HFFc6 (cell line): ENCODE data around the gene MKNK2. TPM values are rescaled to one million over a fixed set of nuclear protein-coding genes. Genes with fewer than 3 reads are reported as not detected.
A peak's percentile ranks its signal among the peaks of the same experiment; 100 is the strongest.

Experiments used
- DNase-seq: peaks from one replicate; pipeline ENCODE4 v3.0.0-alpha.2; 2018
- H3K27ac Mint-ChIP-seq: 2 replicates; pipeline ENCODE4 v1.8.0; 2020; ENCODE audit warnings: mild to moderate bottlenecking, mixed read lengths
- H3K27me3 Mint-ChIP-seq: 2 replicates; pipeline ENCODE4 v1.8.0; 2021; ENCODE audit warnings: mild to moderate bottlenecking, moderate library complexity, mixed read lengths; ENCODE audit not compliant: insufficient read depth
- H3K36me3 Mint-ChIP-seq: 2 replicates; pipeline ENCODE4 v1.8.0; 2021; ENCODE audit warnings: low read depth, mixed read lengths
- H3K4me1 Mint-ChIP-seq: 2 replicates; pipeline ENCODE4 v1.8.0; 2020; ENCODE audit warnings: low read depth, mixed read lengths
- H3K4me3 Mint-ChIP-seq: 2 replicates; pipeline ENCODE4 v1.8.0; 2020; ENCODE audit warnings: mild to moderate bottlenecking, moderate library complexity, mixed read lengths
- H3K9me3 Mint-ChIP-seq: 2 replicates; pipeline ENCODE4 v1.8.0; 2020; ENCODE audit warnings: mild to moderate bottlenecking, mixed read lengths
- total RNA-seq, 6 experiments: library from RNA; stranded (reverse); fragmentation: NEBNext Ultra II Directional; extraction: Animal tissue kit (Norgen Biotek cat#: 25700); gene quantifications; 2 replicates in 1 of 6; 3 replicates in 5 of 6; pipeline ENCODE4 v1.2.3, GENCODE V29; 2021
- TF ChIP-seq, protein P1 (sequence below): fragments of 200-600 bp; sonication (generic); IDR thresholded peaks from 2 replicates; pipeline ENCODE4 v1.5.0; 2021; ENCODE audit warnings: antibody characterized with exemption, mild to moderate bottlenecking

MKNK2 gene
- total RNA-seq, 6 experiments from 2014 or later, result 61.5 to 82.9 (median 65.2) TPM

DNA sequence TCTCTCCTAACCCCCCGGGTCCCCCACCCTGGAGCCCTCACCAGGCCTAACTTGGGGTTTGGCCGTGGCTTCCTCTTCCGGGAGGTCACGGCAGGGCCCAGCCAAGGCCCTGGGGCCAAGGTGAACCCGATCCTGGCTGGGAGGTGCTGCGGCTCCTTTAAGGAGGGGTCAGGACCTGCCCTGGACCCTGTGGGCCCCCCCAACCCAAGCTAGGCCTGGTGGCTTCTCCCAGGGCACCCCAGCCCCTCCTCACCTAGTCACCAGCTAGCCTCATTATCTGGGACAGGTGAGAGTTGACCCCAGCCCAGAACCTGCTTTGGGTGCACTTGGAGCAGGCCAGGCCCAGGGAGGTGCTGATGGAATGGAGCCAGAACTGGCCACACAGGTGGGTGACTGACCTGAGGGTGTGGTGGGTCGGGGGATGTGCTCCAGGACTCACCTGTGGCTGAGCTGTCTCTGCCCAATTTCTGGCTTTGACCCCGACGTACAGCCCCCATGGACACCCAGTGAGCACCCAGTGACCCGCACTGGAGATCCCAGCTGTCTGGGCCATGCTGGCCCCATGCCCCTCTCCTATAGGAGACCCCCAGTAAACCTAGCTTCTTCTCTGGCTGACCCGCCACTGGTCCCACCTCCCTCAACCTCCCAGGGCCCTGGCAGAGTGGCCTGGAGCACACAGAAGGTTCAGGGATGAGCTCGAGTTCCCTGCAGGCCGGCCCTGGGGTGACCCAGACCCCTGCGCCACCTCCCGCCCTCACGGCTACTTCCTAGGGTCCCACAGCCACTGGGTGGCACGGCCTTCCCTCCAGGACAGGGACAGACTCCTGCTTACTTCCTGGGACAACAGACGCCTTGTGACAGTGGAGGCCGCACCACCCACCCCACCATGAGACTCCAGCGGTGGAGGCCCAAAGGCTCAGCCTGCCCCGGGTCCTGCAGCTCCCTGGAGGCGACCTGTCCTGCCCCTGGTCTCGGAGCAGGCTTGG, 6.7 kb upstream of the MKNK2 start:
- peak overlapping the region; percentile 99; the same call in 1 of the 2 replicates for H3K27ac Mint-ChIP-seq

DNA sequence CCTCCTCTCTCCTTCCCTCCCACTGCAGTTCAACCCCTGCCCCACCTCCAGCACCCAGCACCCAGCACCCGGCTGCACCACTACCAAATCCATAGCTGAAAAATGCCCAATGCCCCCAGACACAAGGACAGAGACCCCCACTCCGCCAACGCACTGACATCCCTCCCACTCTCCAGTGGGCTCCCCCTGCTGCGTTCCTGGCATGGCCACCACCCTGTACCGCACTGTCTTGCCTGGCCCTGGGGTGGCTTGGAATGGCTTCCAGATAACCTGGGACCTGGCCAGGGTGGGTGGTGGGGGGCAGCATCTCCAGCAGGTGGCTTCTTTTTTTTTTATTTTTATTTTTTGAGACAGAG, 5.8 kb upstream of the MKNK2 start:
- Mint-ChIP-seq H3K27ac (peak overlapping the region; percentile 54), H3K27me3 (peaks cover 1% of the 10 kb centered on the region), H3K4me3 (no peak overlapping the region), H3K4me1 (peaks cover 28% of the 10 kb centered on the region), H3K9me3 (no peaks in the 10 kb centered on the region), H3K36me3 (no peaks in the 10 kb centered on the region)
- TF ChIP-seq, protein P1, sequence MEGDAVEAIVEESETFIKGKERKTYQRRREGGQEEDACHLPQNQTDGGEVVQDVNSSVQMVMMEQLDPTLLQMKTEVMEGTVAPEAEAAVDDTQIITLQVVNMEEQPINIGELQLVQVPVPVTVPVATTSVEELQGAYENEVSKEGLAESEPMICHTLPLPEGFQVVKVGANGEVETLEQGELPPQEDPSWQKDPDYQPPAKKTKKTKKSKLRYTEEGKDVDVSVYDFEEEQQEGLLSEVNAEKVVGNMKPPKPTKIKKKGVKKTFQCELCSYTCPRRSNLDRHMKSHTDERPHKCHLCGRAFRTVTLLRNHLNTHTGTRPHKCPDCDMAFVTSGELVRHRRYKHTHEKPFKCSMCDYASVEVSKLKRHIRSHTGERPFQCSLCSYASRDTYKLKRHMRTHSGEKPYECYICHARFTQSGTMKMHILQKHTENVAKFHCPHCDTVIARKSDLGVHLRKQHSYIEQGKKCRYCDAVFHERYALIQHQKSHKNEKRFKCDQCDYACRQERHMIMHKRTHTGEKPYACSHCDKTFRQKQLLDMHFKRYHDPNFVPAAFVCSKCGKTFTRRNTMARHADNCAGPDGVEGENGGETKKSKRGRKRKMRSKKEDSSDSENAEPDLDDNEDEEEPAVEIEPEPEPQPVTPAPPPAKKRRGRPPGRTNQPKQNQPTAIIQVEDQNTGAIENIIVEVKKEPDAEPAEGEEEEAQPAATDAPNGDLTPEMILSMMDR, result no peak
- DNase-seq, result no peak

More for the DNA sequence above, 6.7 kb upstream of the MKNK2 start:
- no peak for DNase-seq
- TF ChIP-seq, protein P1, result no peak
- Mint-ChIP-seq H3K36me3 (no peaks in the 10 kb centered on the region), H3K9me3 (no peaks in the 10 kb centered on the region), H3K27me3 (peaks cover 1% of the 10 kb centered on the region), H3K4me1 (peaks cover 38% of the 10 kb centered on the region), H3K4me3 (no peak overlapping the region)

DNA sequence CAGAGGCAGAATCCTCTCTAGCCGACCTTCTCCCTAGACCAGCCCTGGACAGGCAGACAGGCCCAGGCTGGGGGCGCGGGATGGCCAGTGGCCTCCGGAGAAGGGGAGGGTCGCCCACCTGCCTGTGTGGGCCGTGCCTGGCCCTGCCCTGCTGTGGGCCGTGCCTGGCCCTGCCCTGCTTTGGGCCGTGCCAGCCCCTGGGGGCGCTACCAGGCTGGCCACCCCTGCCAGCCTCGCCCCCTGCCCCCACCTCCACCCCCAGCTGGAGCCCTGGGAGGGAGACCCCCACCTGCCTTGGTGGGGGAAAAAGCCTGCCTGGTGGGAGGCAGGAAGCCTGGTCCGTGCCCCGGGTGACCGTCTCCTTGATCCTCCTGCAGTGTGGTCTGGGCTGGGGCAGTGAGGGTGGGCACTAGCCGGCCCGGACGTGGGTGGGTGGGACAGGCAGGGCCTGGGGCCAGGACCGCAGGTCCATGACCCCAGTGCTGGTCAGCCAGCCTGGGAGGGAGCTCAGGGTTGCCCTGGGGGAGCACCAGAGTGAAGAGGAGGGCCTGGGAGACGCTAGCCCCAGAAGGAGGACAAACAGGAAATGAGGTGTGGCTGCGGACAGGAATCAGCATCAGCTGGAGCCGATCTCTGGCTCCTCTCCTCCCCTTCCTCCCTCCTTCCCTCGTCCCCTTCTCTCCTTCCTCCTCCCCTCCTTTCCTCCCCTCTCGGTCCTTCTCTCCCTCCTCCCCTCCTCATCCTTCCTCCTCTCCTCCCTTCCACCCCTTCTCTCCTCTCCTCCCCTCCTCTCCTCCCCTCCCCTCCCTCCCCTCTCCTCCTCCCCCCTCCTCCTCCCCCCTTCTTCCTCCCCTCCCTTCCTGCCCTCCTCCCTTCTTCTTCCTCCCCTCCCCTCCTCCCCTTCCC, 5.1 kb upstream of the MKNK2 start:
- Mint-ChIP-seq H3K27ac (peak overlapping the region; percentile 96), H3K36me3 (no peaks in the 10 kb centered on the region), H3K4me1 (peaks cover 27% of the 10 kb centered on the region), H3K27me3 (peaks cover 2% of the 10 kb centered on the region), H3K4me3 (peak overlapping the region; percentile 78), H3K9me3 (no peaks in the 10 kb centered on the region)
- TF ChIP-seq, protein P1, result peak; percentile 19; the same call in 1 of the 2 replicates
- DNase-seq, result peak; percentile 43

DNA sequence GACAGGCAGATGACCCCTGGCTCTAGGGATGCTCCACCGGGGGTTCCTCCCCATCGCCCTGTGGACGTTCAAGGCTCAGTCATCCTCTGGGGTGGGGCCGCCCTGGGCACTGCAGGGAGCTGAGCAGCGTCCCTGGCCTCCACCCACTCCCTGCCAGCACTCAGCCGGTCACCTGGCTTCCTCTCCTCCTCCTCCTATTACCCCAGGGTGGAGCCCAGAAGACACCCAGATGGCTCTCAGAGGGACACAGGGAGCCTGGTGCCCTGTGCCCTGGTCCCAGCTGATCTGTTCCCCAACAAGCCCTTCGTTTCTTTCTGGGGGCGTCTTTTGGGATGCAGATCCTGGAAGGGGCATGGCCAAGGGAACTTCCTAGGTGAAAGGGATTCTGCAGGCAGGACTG, 3.7 kb upstream of the MKNK2 start:
- Mint-ChIP-seq H3K27ac (no peak overlapping the region), H3K4me3 (no peak overlapping the region), H3K36me3 (no peaks in the 10 kb centered on the region), H3K9me3 (no peaks in the 10 kb centered on the region), H3K4me1 (peaks cover 18% of the 10 kb centered on the region), H3K27me3 (peaks cover 1% of the 10 kb centered on the region)
- TF ChIP-seq, protein P1, result no peak
- no peak for DNase-seq

DNA sequence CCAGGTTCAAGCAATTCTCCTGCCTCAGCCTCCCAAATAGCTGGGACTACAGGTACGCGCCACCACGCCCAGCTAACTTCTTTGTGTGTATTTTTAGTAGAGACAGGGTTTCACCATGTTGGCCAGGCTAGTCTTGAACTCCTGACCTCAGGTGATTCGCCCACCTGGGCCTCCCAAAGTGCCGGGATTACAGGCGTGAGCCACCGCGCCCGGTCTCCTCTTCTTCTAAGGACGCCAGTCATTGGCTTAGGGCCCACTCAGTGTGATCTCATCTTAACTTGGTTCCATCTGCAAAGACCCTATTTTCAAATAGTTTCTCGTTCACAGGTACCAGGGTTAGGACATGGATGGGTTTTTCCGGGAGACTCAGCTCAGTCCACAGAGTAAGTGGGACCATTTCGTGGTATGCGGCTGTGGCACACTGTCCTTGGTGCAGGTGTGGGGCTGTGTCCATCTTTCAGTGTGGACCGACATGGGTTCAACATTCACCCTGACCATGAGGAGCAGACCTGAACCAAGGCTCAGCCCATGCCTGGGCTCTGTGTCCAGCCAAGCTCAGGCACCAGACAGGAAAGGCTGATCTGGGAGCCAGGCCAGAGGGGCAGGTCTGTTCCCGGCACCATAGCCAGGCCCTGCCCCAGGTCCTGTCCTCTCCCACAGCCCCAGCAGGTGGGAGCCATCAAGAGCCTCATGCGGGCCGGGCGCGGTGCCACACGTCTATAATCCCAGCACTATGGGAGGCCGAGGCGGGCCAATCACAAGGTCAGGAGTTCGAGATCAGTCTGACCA, 2.8 kb upstream of the MKNK2 start:
- Mint-ChIP-seq H3K4me1 (peaks cover 15% of the 10 kb centered on the region), H3K36me3 (no peaks in the 10 kb centered on the region), H3K27ac (no peak overlapping the region), H3K27me3 (peaks cover 1% of the 10 kb centered on the region), H3K9me3 (no peaks in the 10 kb centered on the region), H3K4me3 (no peak overlapping the region)
- TF ChIP-seq, protein P1, result no peak
- no peak for DNase-seq
